H1 (cell line): ENCODE data around the gene SAMD14. TPM values are rescaled to one million over a fixed set of nuclear protein-coding genes. Genes with fewer than 3 reads are reported as not detected.
A peak's percentile ranks its signal among the peaks of the same experiment; 100 is the strongest.

ENCODE experiments used
- BCL11A ChIP-seq, 2 experiments: IDR thresholded peaks; one replicate each; pipeline ENCODE4 v1.6.1; 2011; ENCODE audit warnings: low read depth in 2 of 2, low read length in 2 of 2, mild to moderate bottlenecking in 2 of 2
- BRCA1 ChIP-seq: IDR thresholded peaks from 2 replicates; pipeline ENCODE4 v1.6.1; 2012; ENCODE audit warnings: low read depth, low read length, improper control_type of control experiment
- CBX5 ChIP-seq: fragments of 300-800, 300-1000 bp; sonication (generic); IDR thresholded peaks from 2 replicates; pipeline ENCODE4 v1.7.1; 2016; ENCODE audit warnings: antibody characterized with exemption, low read length, low read depth
- CBX8 ChIP-seq: fragments of 300-800, 300-1000 bp; sonication (generic); IDR thresholded peaks from 2 replicates; pipeline ENCODE4 v1.7.1; 2016; ENCODE audit warnings: low read depth, low read length, borderline replicate concordance
- CHD1 ChIP-seq: IDR thresholded peaks from 2 replicates; pipeline ENCODE4 v1.6.1; 2012; ENCODE audit warnings: low read depth, low read length, improper control_type of control experiment
- CHD2 ChIP-seq: IDR thresholded peaks from 2 replicates; pipeline ENCODE4 v1.6.1; 2012; ENCODE audit warnings: low read length, improper control_type of control experiment
- CTBP2 ChIP-seq: IDR thresholded peaks from 2 replicates; pipeline ENCODE4 v1.7.0; 2011; ENCODE audit warnings: borderline replicate concordance, mild to moderate bottlenecking, moderate library complexity, mixed read lengths, low read length; ENCODE audit not compliant: insufficient read depth, insufficient read length
- EZH2 ChIP-seq: fragments of 200-600 bp; sonication (generic); IDR thresholded peaks from 2 replicates; pipeline ENCODE4 v1.7.1; 2012; ENCODE audit warnings: low read depth, mild to moderate bottlenecking, moderate library complexity, low read length, inconsistent platforms; ENCODE audit not compliant: severe bottlenecking
- GTF2F1 ChIP-seq: IDR thresholded peaks from 2 replicates; pipeline ENCODE4 v1.6.1; 2012; ENCODE audit warnings: low read depth, low read length, improper control_type of control experiment, borderline replicate concordance
- HDAC2 ChIP-seq, 2 experiments: fragments of 300-600 bp in 1 of 2; sonication (generic) in 1 of 2; IDR thresholded peaks; 2 replicates each; pipeline ENCODE4 v1.6.1; 2011 to 2012; ENCODE audit warnings: low read depth in 2 of 2, low read length in 2 of 2, mild to moderate bottlenecking in 2 of 2, moderate library complexity in 2 of 2, borderline replicate concordance in 1 of 2, inconsistent platforms in 1 of 2
- KDM4A ChIP-seq: IDR thresholded peaks from one replicate; pipeline ENCODE4 v1.7.1; 2012; ENCODE audit warnings: low read depth, mild to moderate bottlenecking, moderate library complexity, low read length, inconsistent platforms; ENCODE audit not compliant: severe bottlenecking
- PHF8 ChIP-seq: fragments of 200-600 bp; sonication (generic); conservative IDR thresholded peaks from 2 replicates; pipeline ENCODE4 v1.7.1; 2012; ENCODE audit warnings: low read depth, mild to moderate bottlenecking, inconsistent platforms, low read length, moderate library complexity
- POLR2A ChIP-seq, 2 experiments: IDR thresholded peaks; 1 replicate in 1 of 2; 2 replicates in 1 of 2; pipeline ENCODE4 v1.6.1; 2011; ENCODE audit warnings: low read depth in 2 of 2, low read length in 2 of 2, mild to moderate bottlenecking in 2 of 2; ENCODE audit errors: control extremely low read depth in 1 of 2
- POU5F1 ChIP-seq: IDR thresholded peaks from 2 replicates; pipeline ENCODE4 v1.6.1; 2011; ENCODE audit warnings: low read depth, mild to moderate bottlenecking, low read length, moderate library complexity
- RXRA ChIP-seq: IDR thresholded peaks from 2 replicates; pipeline ENCODE4 v1.6.1; 2011; ENCODE audit warnings: low read depth, mild to moderate bottlenecking, low read length, moderate library complexity; ENCODE audit not compliant: insufficient read depth
- SAP30 ChIP-seq: fragments of 300-600 bp; sonication (generic); IDR thresholded peaks from 2 replicates; pipeline ENCODE4 v1.7.1; 2012; ENCODE audit warnings: low read length, moderate library complexity, mild to moderate bottlenecking, inconsistent platforms; ENCODE audit not compliant: insufficient read depth, insufficient replicate concordance
- SUZ12 ChIP-seq: fragments of 200-600 bp; sonication (generic); IDR thresholded peaks from 2 replicates; pipeline ENCODE4 v1.6.1; 2012; ENCODE audit warnings: mild to moderate bottlenecking, inconsistent platforms, low read length, moderate library complexity, mixed read lengths
- TAF1 ChIP-seq: IDR thresholded peaks from 2 replicates; pipeline ENCODE4 v1.6.1; 2011; ENCODE audit warnings: mild to moderate bottlenecking, low read depth, low read length
- TAF7 ChIP-seq: optimal IDR thresholded peaks from 2 replicates; pipeline ENCODE3; 2011; ENCODE audit warnings: low read depth, mild to moderate bottlenecking, inconsistent platforms, low read length, moderate library complexity, borderline replicate concordance
- TBP ChIP-seq: IDR thresholded peaks from 2 replicates; pipeline ENCODE4 v1.6.1; 2011; ENCODE audit warnings: low read depth, low read length, improper control_type of control experiment
- polyA plus RNA-seq, 7 experiments: library from polyadenylated mRNA; depleted of rRNA in 3 of 7; stranded (reverse) in 5 of 7; unstranded in 2 of 7; fragments of >200 nt in 5 of 7; fragments of 200-250 nt in 2 of 7; gene quantifications; 1 replicate in 5 of 7; 2 replicates in 1 of 7; 4 replicates in 1 of 7; pipeline versions ENCODE4 v1.2.1 to v1.2.3, GENCODE V29; 2011 to 2013; ENCODE audit warnings: missing spikeins in 2 of 7, mixed read lengths in 2 of 7
- total RNA-seq: library from RNA; stranded (reverse); fragmentation: NEBNext Ultra II Directional; extraction: Animal tissue kit (Norgen Biotek cat#: 25700); gene quantifications from 2 replicates; pipeline ENCODE4 v1.2.1, GENCODE V29; 2021
- TF ChIP-seq, protein P1 (sequence below), 3 experiments: IDR thresholded peaks; 1 replicate in 2 of 3; 2 replicates in 1 of 3; pipeline versions ENCODE4 v1.5.1 to v1.6.1; 2011; ENCODE audit warnings: low read length in 3 of 3, mild to moderate bottlenecking in 3 of 3, inconsistent platforms in 2 of 3, low read depth in 1 of 3, moderate library complexity in 1 of 3; ENCODE audit not compliant: insufficient read depth in 1 of 3; ENCODE audit errors: control extremely low read depth in 1 of 3

The SAMD14 gene
- total and polyA plus RNA-seq, 2 of the 8 experiments (the other 6 are each of a cell fraction or from before 2014, with no cell fraction given), result 5.7 to 5.8 TPM

DNA sequence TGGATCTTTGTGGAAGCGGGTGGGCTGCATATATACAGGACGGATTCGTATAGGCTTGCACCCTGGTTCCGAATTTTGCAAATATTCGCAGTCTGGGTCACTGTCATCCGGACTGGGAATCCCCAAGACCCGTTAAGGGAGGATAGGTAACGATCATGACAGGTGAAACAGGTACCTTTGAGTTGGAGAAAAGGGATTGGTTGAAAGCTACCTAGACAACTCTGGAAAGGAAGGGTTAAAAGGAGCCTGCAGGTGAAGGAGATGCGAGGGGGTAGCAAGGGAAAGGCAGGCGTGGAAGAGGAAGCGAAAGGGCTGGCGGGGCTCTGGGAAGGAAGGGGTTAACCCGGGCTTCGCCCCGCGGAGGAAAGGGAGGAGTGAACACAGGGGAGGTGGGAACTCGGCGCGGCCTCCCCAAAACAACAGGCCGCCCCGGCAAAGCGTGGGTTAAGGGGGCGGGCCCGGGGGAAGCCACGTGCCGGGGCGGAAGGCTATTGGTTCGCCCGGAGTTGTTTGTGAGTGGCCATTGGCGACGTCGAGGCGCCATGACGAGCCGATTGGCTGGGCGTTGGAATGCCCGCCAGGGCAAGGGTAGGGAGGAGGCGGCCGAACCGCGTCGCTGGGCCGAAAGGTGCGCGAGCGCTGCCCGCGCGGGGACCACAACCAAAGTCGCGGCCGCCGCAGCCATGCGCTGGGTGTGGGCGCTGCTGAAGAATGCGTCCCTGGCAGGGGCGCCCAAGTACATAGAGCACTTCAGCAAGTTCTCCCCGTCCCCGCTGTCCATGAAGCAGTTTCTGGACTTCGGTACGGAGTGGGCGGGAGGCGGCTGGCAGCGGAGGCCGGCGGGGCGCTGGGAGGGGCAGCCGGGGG lies 35.0 kb downstream of the SAMD14 start, which contains the start of gene PDK2 (continued):
- TF ChIP-seq PHF8 (peak; percentile 58; the same call in 1 of the 2 replicates), BCL11A (IDR thresholded peaks at IDR 0.05; ENCODE audit: low read depth in 2 of 2, low read length in 2 of 2) (no peak), CHD1 (no peak), CBX8 (no peak), RXRA (no peak), POLR2A (IDR thresholded peaks at IDR 0.05; ENCODE audit: control extremely low read depth in 1 of 2, low read depth in 2 of 2, low read length in 2 of 2) (no peak), CBX5 (no peak), TAF7 (no peak), GTF2F1 (no peak), BRCA1 (no peak), SAP30 (peak; percentile 98), POU5F1 (no peak), TAF1 (peak; percentile 13; the same call in 1 of the 2 replicates), CTBP2 (no peak), TBP (no peak), EZH2 (no peak), KDM4A (peak; percentile 77), HDAC2 (IDR thresholded peaks at IDR 0.05; ENCODE audit: borderline replicate concordance in 1 of 2, low read depth in 2 of 2, low read length in 2 of 2) (peak in 1 of 2 experiments; percentile 37; a peak in 2 of 4 replicates), SUZ12 (no peak), CHD2 (peak; percentile 86)
- TF ChIP-seq, protein P1, sequence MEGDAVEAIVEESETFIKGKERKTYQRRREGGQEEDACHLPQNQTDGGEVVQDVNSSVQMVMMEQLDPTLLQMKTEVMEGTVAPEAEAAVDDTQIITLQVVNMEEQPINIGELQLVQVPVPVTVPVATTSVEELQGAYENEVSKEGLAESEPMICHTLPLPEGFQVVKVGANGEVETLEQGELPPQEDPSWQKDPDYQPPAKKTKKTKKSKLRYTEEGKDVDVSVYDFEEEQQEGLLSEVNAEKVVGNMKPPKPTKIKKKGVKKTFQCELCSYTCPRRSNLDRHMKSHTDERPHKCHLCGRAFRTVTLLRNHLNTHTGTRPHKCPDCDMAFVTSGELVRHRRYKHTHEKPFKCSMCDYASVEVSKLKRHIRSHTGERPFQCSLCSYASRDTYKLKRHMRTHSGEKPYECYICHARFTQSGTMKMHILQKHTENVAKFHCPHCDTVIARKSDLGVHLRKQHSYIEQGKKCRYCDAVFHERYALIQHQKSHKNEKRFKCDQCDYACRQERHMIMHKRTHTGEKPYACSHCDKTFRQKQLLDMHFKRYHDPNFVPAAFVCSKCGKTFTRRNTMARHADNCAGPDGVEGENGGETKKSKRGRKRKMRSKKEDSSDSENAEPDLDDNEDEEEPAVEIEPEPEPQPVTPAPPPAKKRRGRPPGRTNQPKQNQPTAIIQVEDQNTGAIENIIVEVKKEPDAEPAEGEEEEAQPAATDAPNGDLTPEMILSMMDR (IDR thresholded peaks at IDR 0.05; ENCODE audit: control extremely low read depth in 1 of 3, insufficient read depth in 1 of 3, low read depth in 1 of 3, low read length in 3 of 3), result no peak
